IPS DF 6.9 (cell line): Measurements from ENCODE around the gene PSMD9.

Experiments
- DNase-seq: peaks from one replicate; pipeline ENCODE4 v3.0.0-alpha.2; 2013; ENCODE audit warnings: low read depth, low spot score
- H3K27ac ChIP-seq: one replicate; pipeline ENCODE4 v1.5.1; 2013; ENCODE audit warnings: low read length, control low read depth
- H3K27me3 ChIP-seq: 2 replicates; pipeline ENCODE4 v1.6.1; 2013; ENCODE audit warnings: mild to moderate bottlenecking, low read length; ENCODE audit not compliant: control insufficient read depth, insufficient read depth
- H3K36me3 ChIP-seq: 2 replicates; pipeline ENCODE4 v1.6.1; 2013; ENCODE audit warnings: low read length; ENCODE audit not compliant: control insufficient read depth, insufficient read depth
- H3K4me1 ChIP-seq: 2 replicates; pipeline ENCODE4 v1.6.1; 2013; ENCODE audit warnings: low read length; ENCODE audit not compliant: control insufficient read depth, insufficient read depth
- H3K4me3 ChIP-seq: 2 replicates; pipeline ENCODE4 v1.5.1; 2013; ENCODE audit warnings: mild to moderate bottlenecking, low read length
- H3K9me3 ChIP-seq: 2 replicates; pipeline ENCODE4 v1.6.1; 2013; ENCODE audit warnings: low read length, inconsistent platforms; ENCODE audit not compliant: control insufficient read depth, insufficient read depth
- WGBS: extraction: QIAGEN DNeasy Blood & Tissue Kit; methylation state at CpG from one replicate; pipeline ENCODE4 v1.1.7; 2013; ENCODE audit warnings: mixed read lengths, missing lambda C conversion rate; ENCODE audit not compliant: insufficient read length, insufficient coverage; 5-methylcytosine and 5-hydroxymethylcytosine counted together

PSMD9 gene

GRCh38 chr12:121898287-121898686, 9.7 kb downstream of the PSMD9 start:
- H3K27ac ChIP-seq = no peak overlapping the region
- no peaks in the 10 kb centered on the region; the same call in 1 of the 2 replicates for H3K4me1 ChIP-seq
- no peaks in the 10 kb centered on the region for H3K9me3 ChIP-seq
- WGBS = no CpG with 5 or more reads among the region's 5 CpGs
- peaks cover 4% of the 10 kb centered on the region; the same call in 1 of the 2 replicates for H3K36me3 ChIP-seq
- no peak overlapping the region for H3K4me3 ChIP-seq
- no peaks in the 10 kb centered on the region for H3K27me3 ChIP-seq
- no peak for DNase-seq

DNA sequence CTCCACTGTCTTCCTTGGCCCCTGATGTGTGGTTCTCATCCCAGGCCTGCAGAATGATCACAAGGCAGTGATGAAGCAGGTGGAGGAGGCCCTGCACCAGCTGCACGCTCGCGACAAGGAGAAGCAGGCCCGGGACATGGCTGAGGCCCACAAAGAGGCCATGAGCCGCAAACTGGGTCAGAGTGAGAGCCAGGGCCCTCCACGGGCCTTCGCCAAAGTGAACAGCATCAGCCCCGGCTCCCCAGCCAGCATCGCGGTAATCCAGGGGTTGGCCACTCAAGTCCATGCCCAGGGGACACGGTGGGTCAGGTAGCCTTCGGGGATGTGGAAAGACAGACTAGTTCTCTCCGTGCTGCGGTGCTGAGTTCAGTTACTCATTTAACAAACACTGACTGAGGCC, 11.0 kb downstream of the PSMD9 start:
- Histone ChIP-seq H3K27ac (no peak overlapping the region), H3K36me3 (peaks cover 4% of the 10 kb centered on the region; the same call in 1 of the 2 replicates), H3K27me3 (no peaks in the 10 kb centered on the region), H3K9me3 (no peaks in the 10 kb centered on the region), H3K4me1 (no peaks in the 10 kb centered on the region), H3K4me3 (no peak overlapping the region)
- no peak for DNase-seq
- no CpG with 5 or more reads among the region's 14 CpGs for WGBS

DNA sequence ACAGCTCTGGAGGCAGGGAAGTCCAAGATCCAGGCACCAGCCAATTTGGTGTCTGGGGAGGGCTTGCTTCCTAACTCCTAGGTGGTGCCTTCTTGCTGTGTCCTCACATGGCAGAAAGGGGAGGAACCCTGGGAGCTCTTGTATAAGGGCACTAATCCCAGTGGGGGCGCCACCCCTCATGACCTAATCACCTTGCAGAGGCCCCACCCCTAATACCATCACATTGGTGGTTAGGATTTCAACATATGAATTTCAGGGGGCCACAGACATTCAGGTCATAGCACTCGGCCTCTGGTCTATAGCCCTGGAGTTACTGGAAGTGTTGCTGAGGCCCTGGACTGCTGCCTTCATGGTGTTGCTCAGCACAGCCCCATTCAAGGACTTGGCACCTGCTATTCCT, 14.6 kb downstream of the PSMD9 start:
- Histone ChIP-seq H3K27me3 (no peaks in the 10 kb centered on the region), H3K4me1 (no peaks in the 10 kb centered on the region), H3K9me3 (no peaks in the 10 kb centered on the region), H3K36me3 (peaks cover 4% of the 10 kb centered on the region; the same call in 1 of the 2 replicates), H3K4me3 (no peak overlapping the region), H3K27ac (no peak overlapping the region)
- DNase-seq = no peak
- no CpG with 5 or more reads among the region's 2 CpGs for WGBS

- peaks cover 2% of the 10 kb centered on the region; the same call in 1 of the 2 replicates for H3K36me3 ChIP-seq
- no peaks in the 10 kb centered on the region for H3K9me3 ChIP-seq
- WGBS = no CpG with 5 or more reads among the region's 4 CpGs
- no peaks in the 10 kb centered on the region for H3K27me3 ChIP-seq
- no peak overlapping the region for H3K27ac ChIP-seq
- DNase-seq = no peak
- H3K4me1 ChIP-seq = no peaks in the 10 kb centered on the region
- no peak overlapping the region for H3K4me3 ChIP-seq
Observed at GRCh38 chr12:121905746-121906145, 17.2 kb downstream of the PSMD9 start.

DNA sequence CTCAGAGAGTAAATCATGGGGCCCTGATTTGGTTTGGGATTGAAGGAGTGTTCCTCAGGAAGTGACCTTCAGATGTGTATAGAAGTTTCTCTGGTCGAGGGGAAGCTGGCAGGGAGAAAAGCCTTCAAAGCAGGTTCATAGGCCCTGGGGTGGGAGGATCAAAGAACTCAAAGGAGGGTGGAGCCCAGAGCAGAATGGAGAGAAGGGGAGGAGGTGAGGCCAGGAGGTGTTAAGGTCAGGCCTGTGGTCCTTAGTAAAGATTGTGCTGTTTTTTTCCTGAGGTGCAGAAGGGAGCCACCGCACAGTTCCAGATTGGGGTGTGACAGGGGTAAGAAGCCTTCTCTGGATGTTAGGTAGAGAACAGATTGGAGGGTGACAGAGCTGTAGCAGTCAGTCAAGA, 20.1 kb downstream of the PSMD9 start:
- no CpG with 5 or more reads among the region's 2 CpGs for WGBS
- Histone ChIP-seq H3K4me3 (no peak overlapping the region), H3K27ac (no peak overlapping the region), H3K9me3 (no peaks in the 10 kb centered on the region), H3K27me3 (no peaks in the 10 kb centered on the region), H3K4me1 (no peaks in the 10 kb centered on the region), H3K36me3 (peaks cover 2% of the 10 kb centered on the region; the same call in 1 of the 2 replicates)
- no peak for DNase-seq

- Histone ChIP-seq H3K9me3 (no peaks in the 10 kb centered on the region), H3K27me3 (no peaks in the 10 kb centered on the region), H3K27ac (no peak overlapping the region), H3K36me3 (peaks cover 2% of the 10 kb centered on the region; the same call in 1 of the 2 replicates), H3K4me3 (no peak overlapping the region), H3K4me1 (no peaks in the 10 kb centered on the region)
- no peak for DNase-seq
- no CpG with 5 or more reads among the region's 14 CpGs for WGBS
Observed at GRCh38 chr12:121911824-121912585, 23.4 kb downstream of the PSMD9 start.

- Histone ChIP-seq H3K4me3 (no peak overlapping the region), H3K9me3 (no peaks in the 10 kb centered on the region), H3K27ac (no peak overlapping the region), H3K27me3 (no peaks in the 10 kb centered on the region), H3K4me1 (peaks cover 3% of the 10 kb centered on the region; the same call in 1 of the 2 replicates), H3K36me3 (no peaks in the 10 kb centered on the region; the same call in 1 of the 2 replicates)
- DNase-seq = no peak
- no CpG with 5 or more reads among the region's 5 CpGs for WGBS
Observed at GRCh38 chr12:121915841-121916321, 27.3 kb downstream of the PSMD9 start.

- no CpG with 5 or more reads among the region's 7 CpGs for WGBS
Observed at GRCh38 chr12:121916719-121917118, 28.1 kb downstream of the PSMD9 start.

DNA sequence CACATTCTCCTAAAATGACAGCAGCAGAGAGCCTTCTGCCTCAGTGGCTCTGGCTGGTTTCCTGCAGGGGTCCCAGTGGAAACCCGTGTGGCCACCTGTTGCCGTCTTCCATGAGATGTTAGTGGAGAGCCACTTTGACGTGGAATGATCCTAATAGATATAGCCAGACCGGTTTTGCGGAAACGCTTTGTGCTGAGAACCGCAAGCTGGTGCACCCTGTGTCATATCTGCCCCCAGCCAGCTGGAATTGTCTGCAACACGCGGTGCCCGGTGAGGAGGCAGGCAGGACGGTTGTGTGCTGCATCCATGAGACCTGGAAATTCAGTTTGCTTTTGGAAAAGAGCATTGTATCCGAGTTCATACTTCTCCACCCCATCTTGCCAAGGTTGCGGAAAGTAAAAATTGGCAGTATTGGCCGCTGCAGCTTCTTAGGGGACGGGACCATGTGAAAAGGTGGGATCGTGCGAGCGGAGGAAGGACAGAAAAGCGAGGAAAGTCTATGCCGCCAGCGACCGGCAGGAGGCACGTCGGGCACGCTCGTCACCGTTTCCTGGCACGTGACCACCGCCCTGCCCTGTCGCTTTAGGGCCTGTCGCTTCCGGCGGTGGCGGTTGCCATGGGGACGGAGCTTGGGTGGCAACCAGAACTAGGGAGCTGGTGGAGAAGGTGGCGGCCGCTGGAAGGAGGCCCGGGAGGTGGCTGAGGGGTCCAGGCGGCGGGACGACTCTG, 29.5 kb downstream of the PSMD9 start, which contains the start of gene CFAP251:
Gene CFAP251 (plus strand): TSS at position 643 of the 729 bp plus-strand sequence. CDS start 2,714 bp downstream, outside the sequence.
- H3K36me3 ChIP-seq = no peaks in the 10 kb centered on the region; the same call in 1 of the 2 replicates
- H3K4me3 ChIP-seq = peak within 1 kb of the TSS; percentile 26; the same call in 1 of the 2 replicates

More at GRCh38 chr12:121916719-121917118, 28.1 kb downstream of the PSMD9 start:
- Histone ChIP-seq H3K27me3 (no peaks in the 10 kb centered on the region), H3K27ac (no peak overlapping the region), H3K4me3 (no peak overlapping the region), H3K36me3 (no peaks in the 10 kb centered on the region; the same call in 1 of the 2 replicates), H3K9me3 (no peaks in the 10 kb centered on the region), H3K4me1 (peaks cover 3% of the 10 kb centered on the region; the same call in 1 of the 2 replicates)
- no peak for DNase-seq

GRCh38 chr12:121918679-121919038, 30.1 kb downstream of the PSMD9 start:
- no peaks in the 10 kb centered on the region; the same call in 1 of the 2 replicates for H3K36me3 ChIP-seq
- no peaks in the 10 kb centered on the region for H3K27me3 ChIP-seq
- no peak overlapping the region for H3K27ac ChIP-seq
- no CpG with 5 or more reads among the region's 22 CpGs for whole genome bisulfite sequencing
- peaks cover 3% of the 10 kb centered on the region; the same call in 1 of the 2 replicates for H3K4me1 ChIP-seq
- no peaks in the 10 kb centered on the region for H3K9me3 ChIP-seq
- H3K4me3 ChIP-seq = peak overlapping the region; percentile 26; the same call in 1 of the 2 replicates
- no peak for DNase-seq

More for the DNA sequence above, 29.5 kb downstream of the PSMD9 start, which contains the start of gene CFAP251:
- H3K4me1 ChIP-seq = peaks cover 3% of the 10 kb centered on the region; the same call in 1 of the 2 replicates
- no peaks in the 10 kb centered on the region for H3K9me3 ChIP-seq
- peak; percentile 52 for DNase-seq
- no peak within 1 kb of the TSS for H3K27ac ChIP-seq
- no CpG with 5 or more reads among the region's 41 CpGs for WGBS
- no peaks in the 10 kb centered on the region for H3K27me3 ChIP-seq
